Stimulated activated CD4-positive, alpha-beta T cell treated with anti-CD3 and anti-CD28 coated beads, Interleukin-1b, Interleukin-23, amount 100 ng/mL, for 24 hours (primary cell): ENCODE measurements around the gene TRIM24.

Source experiments
- DNase-seq, 4 experiments: peaks; one replicate each; pipeline ENCODE4 v3.0.0-alpha.2; 2020; ENCODE audit warnings: low read depth in 4 of 4, low spot score in 1 of 4

The TRIM24 gene

DNA sequence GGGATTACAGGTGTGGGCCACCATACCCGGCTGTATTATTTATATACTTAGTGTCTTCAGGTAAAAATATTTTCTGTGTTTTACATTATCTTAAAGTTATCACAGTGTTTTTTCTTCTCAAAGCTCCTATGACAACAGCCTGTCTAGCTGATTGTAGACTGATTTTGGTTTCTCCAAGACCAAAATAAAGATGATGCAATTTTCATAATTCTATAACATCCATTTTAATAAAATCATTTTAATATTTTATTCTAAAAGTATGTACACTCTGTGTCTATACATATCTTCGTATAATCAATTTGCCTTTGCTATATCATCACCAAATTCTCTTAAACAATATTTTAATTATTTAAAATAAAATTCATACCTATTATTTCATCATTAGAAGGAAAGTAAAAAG, 108.6 kb downstream of the TRIM24 start:
- no peak for DNase-seq

DNA sequence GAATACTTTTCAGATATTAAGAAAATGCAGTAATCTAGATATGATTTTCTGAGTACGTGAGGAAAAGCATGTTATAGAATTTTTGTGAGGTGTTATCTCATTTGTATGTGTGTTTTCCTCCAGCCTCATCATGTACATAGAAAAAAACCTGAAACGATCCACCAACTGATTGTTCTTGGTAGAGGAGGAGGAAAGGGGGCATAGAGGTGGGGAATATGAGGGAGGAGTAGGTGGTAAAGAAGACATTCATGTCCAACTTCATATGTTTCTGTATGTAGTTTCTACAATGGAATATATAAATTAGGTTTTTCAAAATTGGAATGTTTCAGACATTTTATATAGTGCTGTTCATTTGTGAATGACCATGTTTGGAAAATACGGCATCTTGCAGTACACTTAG, 109.4 kb downstream of the TRIM24 start:
- DNase-seq, result no peak

DNA sequence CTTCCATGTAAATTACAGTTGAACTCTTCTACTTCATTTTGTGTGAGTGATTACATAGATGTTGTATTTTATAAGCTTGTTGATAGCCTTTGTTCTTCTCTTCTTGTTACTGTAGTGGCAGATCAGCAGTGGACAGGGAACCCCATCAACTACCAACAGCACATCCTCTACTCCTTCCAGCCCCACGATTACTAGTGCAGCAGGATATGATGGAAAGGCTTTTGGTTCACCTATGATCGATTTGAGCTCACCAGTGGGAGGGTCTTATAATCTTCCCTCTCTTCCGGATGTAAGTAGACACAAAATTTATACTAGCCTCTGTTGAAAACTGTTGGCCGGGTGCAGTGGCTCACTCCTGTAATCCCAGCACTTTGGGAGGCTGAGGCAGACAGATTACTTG, 110.7 kb downstream of the TRIM24 start:
- DNase-seq, result no peak

DNA sequence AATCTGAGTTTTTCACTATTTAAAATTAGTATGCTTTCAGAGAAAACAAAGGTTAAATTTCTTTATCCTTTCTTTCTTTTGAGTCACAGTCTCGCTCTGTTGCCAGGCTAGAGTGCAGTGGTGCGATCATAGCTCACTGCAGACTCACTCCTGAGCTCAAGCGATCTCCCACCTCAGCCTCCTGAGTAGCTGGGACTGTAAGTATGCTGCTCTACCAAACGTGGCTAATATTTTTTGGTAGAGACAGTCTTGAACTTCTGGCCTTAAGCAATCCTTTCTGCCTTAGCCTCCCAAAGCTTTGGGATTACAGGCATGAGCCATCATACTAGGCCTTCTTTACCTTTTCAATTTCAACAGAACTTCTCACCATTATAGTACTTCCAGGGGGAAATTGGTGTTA, 113.7 kb downstream of the TRIM24 start:
- DNase-seq, result no peak

DNA sequence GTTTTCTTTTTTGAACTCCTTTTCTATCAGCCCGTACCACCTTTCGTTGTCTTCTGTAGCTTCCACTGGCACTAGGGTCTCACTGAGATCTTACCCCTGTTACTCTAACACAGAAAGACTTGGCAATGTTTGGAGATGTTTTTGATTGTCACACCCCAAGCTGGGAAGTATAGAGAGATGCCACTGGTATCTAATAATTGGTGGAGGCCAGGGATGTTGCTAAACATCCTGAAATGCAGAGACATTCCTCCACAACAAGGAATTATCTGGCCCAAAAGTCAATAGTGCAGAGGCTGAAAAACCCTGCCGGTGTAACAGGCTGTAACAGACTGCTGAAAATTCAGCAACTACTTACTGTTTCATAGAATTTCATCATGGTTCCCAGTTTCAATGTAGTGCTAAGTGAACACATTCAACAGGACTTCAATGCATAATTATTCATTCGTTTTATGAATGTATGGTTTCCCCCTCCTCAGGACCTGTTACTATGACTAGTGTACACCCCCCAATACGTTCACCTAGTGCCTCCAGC, 115.9 kb downstream of the TRIM24 start:
- no peak for DNase-seq

DNA sequence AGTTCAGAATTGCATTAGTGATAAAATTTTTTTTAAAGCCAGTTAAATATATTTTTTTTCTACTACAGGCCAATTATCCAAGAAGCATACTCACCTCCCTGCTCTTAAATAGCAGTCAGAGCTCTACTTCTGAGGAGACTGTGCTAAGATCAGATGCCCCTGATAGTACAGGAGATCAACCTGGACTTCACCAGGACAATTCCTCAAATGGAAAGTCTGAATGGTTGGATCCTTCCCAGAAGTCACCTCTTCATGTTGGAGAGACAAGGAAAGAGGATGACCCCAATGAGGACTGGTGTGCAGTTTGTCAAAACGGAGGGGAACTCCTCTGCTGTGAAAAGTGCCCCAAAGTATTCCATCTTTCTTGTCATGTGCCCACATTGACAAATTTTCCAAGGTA, 119.1 kb downstream of the TRIM24 start:
- DNase-seq, result no peak

DNA sequence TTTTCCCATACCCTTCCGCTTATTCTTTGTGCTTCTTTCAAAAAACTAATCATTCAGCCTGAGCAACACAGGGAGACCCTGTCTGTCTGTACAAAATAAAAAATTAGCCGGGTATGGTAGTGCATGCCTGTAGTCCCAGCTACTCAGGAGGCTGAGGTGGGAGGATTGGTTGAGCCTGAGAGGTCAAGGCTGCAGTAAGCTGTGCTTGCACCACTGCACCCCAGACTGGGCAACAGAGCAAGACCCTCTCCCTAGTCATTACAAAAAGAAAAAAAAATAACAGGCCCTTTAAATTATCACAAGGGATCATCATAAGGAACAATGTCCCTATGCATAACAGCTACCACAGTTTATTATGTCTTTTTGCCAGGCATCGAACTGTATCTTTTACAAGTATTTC, 119.6 kb downstream of the TRIM24 start:
- no peak for DNase-seq

DNA sequence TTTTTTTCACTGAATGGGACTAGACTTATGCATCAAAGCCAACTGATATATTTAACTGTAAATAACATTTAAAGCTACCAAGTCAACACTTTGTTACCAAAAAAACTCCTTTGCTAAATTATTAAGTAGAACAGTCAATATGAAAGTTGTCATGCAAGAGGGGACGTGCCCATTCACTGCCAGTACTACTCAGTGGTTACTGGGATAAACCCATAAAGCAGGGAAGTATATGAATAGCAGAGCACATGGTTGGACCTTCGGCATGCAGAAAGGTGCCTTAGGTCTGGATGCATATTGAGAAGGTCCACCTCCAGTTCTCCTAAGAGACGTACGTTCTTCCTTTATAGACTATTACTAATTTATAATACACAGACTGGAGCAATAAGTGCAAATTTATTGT, 121.0 kb downstream of the TRIM24 start:
- DNase-seq, result no peak

DNA sequence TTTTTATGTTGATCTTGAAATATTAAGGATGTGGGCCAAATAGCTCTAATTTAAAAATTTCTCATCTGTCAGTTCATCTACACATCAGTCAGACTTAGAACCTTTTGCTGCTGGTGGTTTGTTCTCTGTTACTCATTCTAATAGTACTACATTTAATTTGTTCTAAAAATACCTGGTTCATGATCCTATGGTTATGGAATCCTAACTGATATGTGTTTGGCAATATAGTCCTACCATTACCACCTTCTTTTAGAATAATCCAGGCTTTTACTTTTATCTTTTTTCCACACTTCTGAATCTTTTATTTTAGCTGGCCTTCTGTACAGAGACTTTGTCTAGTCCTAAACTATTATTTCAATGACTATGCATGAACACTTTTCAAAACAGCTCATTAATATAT, 124.2 kb downstream of the TRIM24 start:
- no peak for DNase-seq

DNA sequence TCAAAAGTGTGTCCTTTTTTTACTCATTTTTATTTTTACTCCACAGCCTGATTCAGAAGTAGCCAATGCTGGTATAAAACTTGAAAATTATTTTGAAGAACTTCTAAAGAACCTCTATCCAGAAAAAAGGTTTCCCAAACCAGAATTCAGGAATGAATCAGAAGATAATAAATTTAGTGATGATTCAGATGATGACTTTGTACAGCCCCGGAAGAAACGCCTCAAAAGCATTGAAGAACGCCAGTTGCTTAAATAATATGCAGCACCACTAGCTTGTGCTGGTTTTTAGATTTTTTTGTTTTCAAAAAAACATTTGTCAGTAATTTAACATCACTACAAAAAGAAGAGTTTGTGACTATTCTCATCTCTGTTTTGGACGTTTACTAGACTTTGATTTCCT, 124.6 kb downstream of the TRIM24 start:
- no peak for DNase-seq

DNA sequence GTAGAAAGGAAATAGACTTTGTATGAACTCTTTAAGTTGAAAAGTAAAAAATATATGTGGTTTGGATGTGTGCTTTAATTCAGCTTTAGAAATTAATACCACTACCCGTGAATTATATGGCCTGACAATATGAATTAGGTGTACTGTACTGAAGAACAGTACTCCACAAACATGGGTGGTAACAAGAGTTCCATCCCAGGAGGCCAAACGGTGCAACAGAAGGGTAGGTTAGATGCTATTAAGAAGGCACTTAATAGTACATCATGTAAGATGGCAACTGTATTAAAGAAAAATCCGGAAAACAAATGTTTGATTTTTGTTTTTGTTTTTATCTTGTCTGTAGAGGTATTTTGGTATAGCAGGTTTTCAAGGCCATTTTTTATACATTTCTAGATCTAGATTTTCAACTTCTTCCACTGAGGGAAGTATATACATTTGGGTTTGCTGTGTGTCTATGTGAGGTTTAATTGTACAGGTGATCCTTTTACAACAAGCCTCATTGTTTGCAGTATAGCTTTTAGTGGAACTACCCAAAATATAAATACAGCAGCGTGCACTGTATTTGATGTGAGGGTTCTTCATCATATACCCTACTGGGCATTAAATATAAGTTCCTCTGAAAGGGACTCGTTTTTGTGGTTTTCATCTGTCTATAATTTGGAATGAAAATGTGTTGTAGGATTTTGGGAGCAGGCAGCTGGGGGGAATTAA, 125.4 kb downstream of the TRIM24 start:
- no peak for DNase-seq

DNA sequence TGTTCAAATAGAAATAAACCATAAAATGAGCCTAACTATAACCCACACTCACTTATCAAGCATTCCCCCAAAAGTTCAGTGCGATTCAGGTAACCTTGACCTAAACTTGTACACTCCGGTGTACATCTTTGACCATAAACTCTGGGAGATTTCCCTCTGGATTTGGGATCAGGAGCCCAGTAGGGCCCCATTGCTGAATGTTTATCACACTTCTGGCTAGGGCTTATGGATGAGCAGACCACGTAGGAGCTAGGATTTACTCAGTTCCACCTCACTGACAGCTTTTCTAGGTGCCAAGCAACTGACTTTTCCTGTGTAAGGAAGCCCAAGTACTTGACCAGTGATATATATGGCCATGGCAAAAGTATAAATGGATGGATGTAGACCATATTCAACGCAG, 127.4 kb downstream of the TRIM24 start:
- no peak for DNase-seq

DNA sequence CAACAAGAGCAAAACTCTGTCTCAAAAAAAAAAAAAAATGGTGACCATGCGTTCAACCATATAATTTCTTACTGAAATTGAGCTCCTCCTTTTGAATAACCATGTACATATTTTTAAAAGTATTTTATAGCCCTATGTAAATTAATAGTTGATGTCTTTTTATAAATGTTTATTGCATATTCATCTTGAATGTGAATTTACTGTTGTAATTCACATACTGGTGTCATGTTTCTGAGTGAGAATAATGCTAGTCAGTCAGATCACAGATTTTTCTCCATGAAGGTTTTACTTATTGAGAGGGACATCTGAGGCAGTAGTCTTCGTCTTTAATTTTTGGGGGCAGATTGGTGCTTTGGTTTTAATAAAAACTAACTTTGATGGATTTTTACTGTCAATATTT, 128.9 kb downstream of the TRIM24 start:
- DNase-seq, result no peak

DNA sequence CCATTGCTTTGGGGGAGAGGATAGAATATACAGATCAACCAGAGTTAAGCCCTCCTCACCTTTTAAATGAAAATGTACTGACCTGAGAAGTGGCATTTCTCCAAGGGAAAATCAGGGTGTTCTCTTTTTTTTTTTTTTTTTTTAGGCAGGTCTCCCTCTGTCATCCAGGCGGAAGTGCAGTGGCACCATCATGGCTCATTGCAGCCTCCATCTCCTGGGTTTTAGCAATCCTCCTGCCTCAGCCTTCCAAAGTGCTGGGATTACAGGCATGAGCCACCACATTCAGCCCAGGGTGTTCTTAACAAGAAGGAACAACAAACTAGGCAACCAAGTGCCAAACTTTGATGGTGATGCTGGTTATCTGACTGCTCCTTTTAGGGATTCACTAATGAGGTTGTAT, 130.1 kb downstream of the TRIM24 start:
- no peak for DNase-seq

DNA sequence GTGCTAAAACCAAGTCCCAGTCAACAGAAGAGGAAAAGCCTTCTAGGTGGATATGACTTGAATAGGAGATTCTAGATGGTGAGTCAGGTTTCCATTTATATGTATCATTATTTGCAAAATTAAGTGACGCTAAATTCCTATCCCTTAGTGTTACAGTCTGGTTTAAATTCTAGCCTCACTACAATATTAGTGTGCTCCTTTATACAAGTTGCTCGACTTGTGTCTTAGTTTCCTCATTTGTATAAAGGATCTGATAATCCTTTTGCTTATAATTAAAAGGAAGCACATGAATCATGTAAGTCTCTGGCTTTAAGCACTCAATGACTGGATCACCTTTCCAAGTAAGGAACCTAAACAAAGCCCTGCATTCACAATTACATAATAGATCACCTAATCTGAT, 135.4 kb downstream of the TRIM24 start:
- DNase-seq, result no peak

DNA sequence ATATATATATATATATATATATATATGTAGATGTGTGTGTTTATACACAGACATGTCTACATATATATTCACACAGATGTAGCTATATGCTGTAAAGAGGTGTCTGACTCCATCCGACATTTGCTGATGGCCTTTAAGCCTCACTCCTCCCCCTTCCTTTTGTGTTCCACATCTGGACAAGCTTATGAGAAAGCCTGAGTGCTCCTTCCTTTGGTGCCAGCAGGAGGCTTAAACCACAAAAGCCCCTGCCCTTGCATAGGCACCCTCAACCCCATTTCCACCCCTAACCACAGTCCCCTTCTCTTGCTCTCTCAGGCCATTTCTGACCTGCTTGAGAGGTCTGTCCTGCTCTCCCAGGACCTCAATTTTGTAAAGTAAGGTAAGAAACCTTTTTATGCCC, 142.4 kb downstream of the TRIM24 start:
- DNase-seq, result no peak

DNA sequence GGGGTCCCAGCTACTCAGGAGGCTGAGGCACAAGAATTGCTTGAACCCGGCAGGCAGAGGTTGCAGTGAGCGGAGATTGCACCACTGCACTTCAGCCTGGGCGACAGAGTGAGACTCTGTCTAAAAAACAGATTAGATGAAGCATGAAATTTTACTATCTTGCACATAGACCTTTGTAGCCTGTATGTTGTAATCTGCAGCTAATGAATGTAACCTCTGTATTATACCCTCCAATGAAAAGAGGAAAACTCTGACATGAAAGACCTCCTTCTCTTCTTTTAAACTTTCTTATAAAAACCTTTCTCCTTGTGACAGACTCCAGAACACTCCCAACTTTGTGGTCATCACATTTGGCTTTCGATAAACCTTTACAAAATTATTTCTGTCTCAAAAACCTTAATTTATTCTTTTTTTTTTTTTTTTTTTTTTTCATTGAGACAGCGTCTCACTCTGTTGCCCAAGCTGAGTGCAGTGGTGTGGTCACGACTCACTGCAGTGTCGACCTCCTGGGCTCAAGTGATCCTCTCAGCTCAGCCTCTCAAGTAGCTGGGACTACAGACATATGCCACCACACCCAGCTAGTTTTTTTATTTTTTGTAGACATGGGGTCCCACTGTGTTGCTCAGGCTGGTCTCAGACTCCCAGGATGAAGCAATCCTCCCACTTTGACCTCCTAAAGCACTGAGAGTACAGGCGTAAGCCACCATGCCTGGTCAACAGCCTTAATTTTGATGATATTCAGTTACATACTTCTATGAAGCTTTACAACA, 143.7 kb downstream of the TRIM24 start:
- DNase-seq, result no peak

DNA sequence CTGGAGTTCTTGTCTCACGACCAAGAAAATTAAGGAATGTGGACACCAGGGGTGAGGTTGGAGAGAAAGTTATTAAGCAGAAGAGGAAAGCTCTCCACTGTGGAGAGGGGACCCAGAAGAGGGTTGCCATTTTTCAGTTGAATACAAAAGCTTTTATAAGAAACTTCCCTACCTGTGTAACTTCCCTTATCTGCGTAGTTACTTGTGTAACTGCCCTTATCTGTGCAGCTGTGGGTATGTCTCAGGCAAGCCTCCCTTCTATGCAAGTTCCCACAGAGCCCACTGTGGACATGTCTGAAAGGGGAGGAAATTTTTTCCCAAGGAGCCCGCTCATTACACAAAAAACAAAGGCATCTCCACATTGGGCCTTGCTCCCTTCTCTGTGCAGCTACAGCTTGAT, 146.2 kb downstream of the TRIM24 start:
- no peak for DNase-seq

DNA sequence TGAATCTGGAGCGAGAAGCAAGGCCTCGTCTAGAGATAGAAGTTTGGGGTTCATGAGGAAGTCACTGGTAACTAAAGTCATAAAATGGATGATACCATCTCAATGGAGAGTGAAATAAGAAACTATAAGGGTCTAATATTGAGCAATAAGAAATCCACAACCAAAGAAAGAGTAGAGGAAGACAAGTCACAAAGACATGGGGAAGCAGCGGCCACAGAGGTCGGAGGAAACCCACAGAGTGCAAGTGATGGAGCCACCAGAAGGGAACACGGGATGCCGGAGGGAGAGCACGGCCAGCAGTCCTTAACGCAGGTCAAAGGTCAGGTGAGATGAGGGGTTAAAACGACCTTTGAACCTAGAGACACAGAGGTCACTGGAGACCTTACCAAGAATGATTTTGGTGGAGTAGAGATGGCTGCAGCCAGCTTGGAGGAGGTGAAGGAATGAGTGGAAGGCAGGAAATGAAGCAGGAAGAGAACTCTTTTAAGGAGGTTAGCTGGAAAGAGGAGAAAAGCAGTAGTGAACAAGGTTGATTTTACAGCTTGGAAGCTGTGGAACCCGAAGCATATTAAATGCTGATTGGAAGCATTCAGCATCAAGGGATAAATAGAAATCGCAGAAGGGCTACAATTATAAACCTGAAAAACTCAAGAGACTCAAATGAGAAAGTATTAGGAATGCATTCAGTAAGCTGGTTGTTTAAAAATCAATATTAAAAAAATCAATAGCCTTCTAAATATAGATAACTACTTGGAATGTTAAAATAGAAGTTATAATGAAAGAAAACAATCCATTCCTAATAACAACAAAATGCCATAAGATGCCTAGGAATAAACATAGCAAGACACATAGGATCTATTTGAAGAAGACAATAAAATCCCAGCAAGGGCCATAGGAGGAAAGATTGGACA, 147.4 kb downstream of the TRIM24 start:
- DNase-seq, result no peak

DNA sequence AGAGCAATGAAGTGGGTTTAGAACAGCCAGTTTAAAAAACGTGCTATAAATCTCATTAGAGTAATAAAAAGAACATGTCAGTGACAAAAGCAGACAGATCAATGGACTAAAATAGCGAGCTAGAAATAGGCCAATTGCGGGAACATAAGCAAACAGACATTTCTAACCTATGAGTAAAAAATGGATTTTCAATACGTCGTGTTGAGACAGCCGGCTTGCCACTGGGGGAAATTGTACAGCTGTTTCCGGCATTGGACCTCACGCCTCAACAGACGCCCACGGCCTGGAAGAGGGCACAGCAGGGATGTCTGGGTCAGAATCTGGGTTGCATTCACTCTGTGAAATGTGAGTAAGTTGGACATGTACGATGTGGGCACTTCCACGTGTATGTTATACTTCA, 148.2 kb downstream of the TRIM24 start:
- DNase-seq, result peak in 1 of 4 experiments; percentile 10

DNA sequence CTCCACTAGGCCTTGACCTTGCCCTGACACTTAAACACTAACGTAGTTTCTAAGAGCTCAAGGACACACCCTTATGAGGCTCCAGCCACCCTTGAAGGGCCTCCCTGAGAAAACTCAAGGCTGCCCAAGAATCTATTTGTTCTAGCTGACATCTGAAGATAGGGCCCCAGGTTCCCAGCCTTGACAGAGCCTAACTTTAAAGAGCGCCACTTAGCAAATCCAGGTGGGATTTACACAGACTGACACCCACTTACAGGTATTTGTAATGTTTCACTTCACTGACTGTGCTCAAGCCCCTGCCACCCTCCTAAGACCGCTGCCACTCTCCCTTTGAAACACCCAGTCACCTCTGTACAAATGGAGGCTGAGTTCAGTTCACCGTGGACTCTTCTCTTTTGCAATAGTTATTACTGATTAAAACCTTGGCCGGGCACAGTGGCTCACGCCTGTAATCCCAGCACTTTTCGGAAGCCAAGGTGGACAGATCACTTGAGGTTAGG, 150.7 kb downstream of the TRIM24 start:
- DNase-seq, result no peak
